Astrocyte (in vitro differentiated cells and primary cell): ENCODE measurements around the gene MYRIP. TPM values are rescaled to one million over a fixed set of nuclear protein-coding genes. Genes with fewer than 3 reads are reported as not detected.

ENCODE experiments used
- DNase-seq: peaks from one replicate; pipeline ENCODE4 v3.0.0-alpha.2; 2010; ENCODE audit warnings: low read depth
- FAIRE-seq: peaks from 2 replicates; lab custom pipeline; 2011; peaks lifted over from hg19 to GRCh38; lab: Jason Lieb, UNC
- H2AFZ ChIP-seq: 2 replicates; pipeline ENCODE4 v1.6.0; 2012; ENCODE audit warnings: low read depth, low read length, inconsistent platforms
- H3K27ac ChIP-seq: 2 replicates; pipeline ENCODE4 v1.5.1; 2011; ENCODE audit warnings: low read depth, low read length, inconsistent platforms
- H3K27me3 ChIP-seq: 2 replicates; pipeline ENCODE4 v1.6.0; 2011; ENCODE audit warnings: low read length, inconsistent platforms; ENCODE audit not compliant: insufficient read depth
- H3K36me3 ChIP-seq: 2 replicates; pipeline ENCODE4 v1.5.1; 2011; ENCODE audit warnings: low read length, inconsistent platforms; ENCODE audit not compliant: insufficient read depth
- H3K4me1 ChIP-seq: 2 replicates; pipeline ENCODE4 v1.5.1; 2011; ENCODE audit warnings: low read length, inconsistent platforms; ENCODE audit not compliant: insufficient read depth
- H3K4me2 ChIP-seq: 2 replicates; pipeline ENCODE4 v1.6.0; 2012; ENCODE audit warnings: low read length, inconsistent platforms
- H3K4me3 ChIP-seq: 2 replicates; pipeline ENCODE4 v1.5.1; 2011; ENCODE audit warnings: low read depth, mild to moderate bottlenecking, low read length, inconsistent platforms; ENCODE audit not compliant: insufficient read depth
- H3K79me2 ChIP-seq: 2 replicates; pipeline ENCODE4 v1.6.0; 2012; ENCODE audit warnings: mild to moderate bottlenecking, low read length, inconsistent platforms; ENCODE audit not compliant: insufficient read depth
- H3K9ac ChIP-seq: 2 replicates; pipeline ENCODE4 v1.6.0; 2012; ENCODE audit warnings: mild to moderate bottlenecking, low read length, inconsistent platforms
- H3K9me3 ChIP-seq: 2 replicates; pipeline ENCODE4 v1.5.1; 2012; ENCODE audit warnings: low read depth, mild to moderate bottlenecking, low read length, inconsistent platforms; ENCODE audit not compliant: insufficient read depth
- H4K20me1 ChIP-seq: 2 replicates; pipeline ENCODE4 v1.6.0; 2012; ENCODE audit warnings: low read length, inconsistent platforms; ENCODE audit not compliant: insufficient read depth
- H3K27ac Mint-ChIP-seq: one replicate; pipeline ENCODE4 v1.8.0; 2021; ENCODE audit warnings: mild to moderate bottlenecking, mixed read lengths; ENCODE audit not compliant: unreplicated experiment
- H3K27me3 Mint-ChIP-seq: one replicate; pipeline ENCODE4 v1.8.0; 2021; ENCODE audit warnings: low read depth, mixed read lengths; ENCODE audit not compliant: unreplicated experiment
- H3K36me3 Mint-ChIP-seq: one replicate; pipeline ENCODE4 v1.8.0; 2021; ENCODE audit warnings: low read depth, mixed read lengths; ENCODE audit not compliant: unreplicated experiment
- H3K4me1 Mint-ChIP-seq: one replicate; pipeline ENCODE4 v1.8.0; 2021; ENCODE audit warnings: low read depth, mixed read lengths; ENCODE audit not compliant: unreplicated experiment
- H3K4me3 Mint-ChIP-seq: one replicate; pipeline ENCODE4 v1.8.0; 2021; ENCODE audit warnings: mild to moderate bottlenecking, moderate library complexity, mixed read lengths; ENCODE audit not compliant: unreplicated experiment
- H3K9me3 Mint-ChIP-seq: one replicate; pipeline ENCODE4 v1.8.0; 2021; ENCODE audit warnings: mild to moderate bottlenecking, mixed read lengths; ENCODE audit not compliant: unreplicated experiment
- EZH2 ChIP-seq: IDR thresholded peaks from 2 replicates; pipeline ENCODE4 v1.6.1; 2012; ENCODE audit warnings: mild to moderate bottlenecking, low read length, inconsistent platforms; ENCODE audit not compliant: insufficient read depth
- total RNA-seq: library from RNA; stranded (reverse); gene quantifications from 2 replicates; pipeline ENCODE4 v1.2.1, GENCODE V29; 2021
- TF ChIP-seq, protein P1 (sequence below): IDR thresholded peaks from 2 replicates; pipeline ENCODE4 v1.5.1; 2011; ENCODE audit warnings: low read depth, mild to moderate bottlenecking, inconsistent platforms, low read length, moderate library complexity; ENCODE audit not compliant: insufficient read depth

MYRIP gene
- total RNA-seq, 1 donor from 2014 or later = 0.07 TPM

DNA sequence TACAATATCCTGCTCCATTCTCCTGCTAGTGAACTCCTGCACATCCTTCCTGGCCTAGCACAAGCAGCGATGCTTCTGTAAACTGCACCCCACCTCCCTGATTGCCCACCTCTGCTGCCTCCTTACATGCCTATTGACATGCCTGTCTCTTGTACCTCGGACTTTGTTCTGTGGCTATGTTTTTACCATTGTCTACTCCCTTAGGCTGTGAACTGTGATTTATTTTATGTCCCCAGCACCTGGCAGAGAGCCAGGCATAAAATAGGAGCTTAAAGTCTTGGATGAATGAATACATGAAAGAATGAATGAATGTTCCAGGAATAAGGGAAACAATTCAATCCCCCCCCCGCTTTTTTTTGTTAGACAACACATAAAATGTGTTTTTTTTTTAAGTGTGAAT is 210.0 kb downstream of the MYRIP start:
- no peak for FAIRE-seq
- no peak overlapping the region for H3K4me2 ChIP-seq
- no peak overlapping the region for H3K27ac ChIP-seq
- Mint-ChIP-seq H3K36me3 (no peaks in the 10 kb centered on the region), H3K9me3 (peaks cover 2% of the 10 kb centered on the region), H3K4me1 (no peaks in the 10 kb centered on the region), H3K4me3 (no peak overlapping the region), H3K27ac (no peak overlapping the region), H3K27me3 (peaks cover 9% of the 10 kb centered on the region)
- TF ChIP-seq, protein P1, sequence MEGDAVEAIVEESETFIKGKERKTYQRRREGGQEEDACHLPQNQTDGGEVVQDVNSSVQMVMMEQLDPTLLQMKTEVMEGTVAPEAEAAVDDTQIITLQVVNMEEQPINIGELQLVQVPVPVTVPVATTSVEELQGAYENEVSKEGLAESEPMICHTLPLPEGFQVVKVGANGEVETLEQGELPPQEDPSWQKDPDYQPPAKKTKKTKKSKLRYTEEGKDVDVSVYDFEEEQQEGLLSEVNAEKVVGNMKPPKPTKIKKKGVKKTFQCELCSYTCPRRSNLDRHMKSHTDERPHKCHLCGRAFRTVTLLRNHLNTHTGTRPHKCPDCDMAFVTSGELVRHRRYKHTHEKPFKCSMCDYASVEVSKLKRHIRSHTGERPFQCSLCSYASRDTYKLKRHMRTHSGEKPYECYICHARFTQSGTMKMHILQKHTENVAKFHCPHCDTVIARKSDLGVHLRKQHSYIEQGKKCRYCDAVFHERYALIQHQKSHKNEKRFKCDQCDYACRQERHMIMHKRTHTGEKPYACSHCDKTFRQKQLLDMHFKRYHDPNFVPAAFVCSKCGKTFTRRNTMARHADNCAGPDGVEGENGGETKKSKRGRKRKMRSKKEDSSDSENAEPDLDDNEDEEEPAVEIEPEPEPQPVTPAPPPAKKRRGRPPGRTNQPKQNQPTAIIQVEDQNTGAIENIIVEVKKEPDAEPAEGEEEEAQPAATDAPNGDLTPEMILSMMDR = no peak
- no peak for TF ChIP-seq EZH2
- no peak for DNase-seq
- H3K4me3 ChIP-seq = no peak overlapping the region
- H3K9ac ChIP-seq = no peak overlapping the region
- H3K36me3 ChIP-seq = no peaks in the 10 kb centered on the region
- no peaks in the 10 kb centered on the region for H3K4me1 ChIP-seq
- no peak overlapping the region for H2AFZ ChIP-seq
- no peaks in the 10 kb centered on the region for H3K9me3 ChIP-seq
- H4K20me1 ChIP-seq = no peaks in the 10 kb centered on the region
- no peaks in the 10 kb centered on the region for H3K79me2 ChIP-seq
- H3K27me3 ChIP-seq = no peaks in the 10 kb centered on the region

DNA sequence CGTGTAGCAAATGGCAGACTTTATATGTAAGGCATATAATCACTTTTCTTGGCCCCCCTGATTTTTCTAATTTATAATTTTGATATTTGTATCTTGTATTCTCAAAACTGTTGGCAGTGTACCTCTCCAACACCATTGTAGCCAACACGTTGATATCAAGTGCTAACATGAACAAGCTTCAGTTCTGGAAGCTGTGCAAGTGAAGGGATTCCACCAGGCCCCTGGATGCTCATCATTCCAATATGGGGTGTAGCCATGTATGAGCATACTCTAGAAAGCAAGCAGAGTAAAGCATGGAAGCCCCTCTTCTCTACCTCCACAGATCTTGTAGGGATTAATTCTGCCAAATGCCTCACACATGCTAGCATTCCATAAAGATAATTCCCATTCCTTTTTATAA is 211.3 kb downstream of the MYRIP start:
- FAIRE-seq = no peak

DNA sequence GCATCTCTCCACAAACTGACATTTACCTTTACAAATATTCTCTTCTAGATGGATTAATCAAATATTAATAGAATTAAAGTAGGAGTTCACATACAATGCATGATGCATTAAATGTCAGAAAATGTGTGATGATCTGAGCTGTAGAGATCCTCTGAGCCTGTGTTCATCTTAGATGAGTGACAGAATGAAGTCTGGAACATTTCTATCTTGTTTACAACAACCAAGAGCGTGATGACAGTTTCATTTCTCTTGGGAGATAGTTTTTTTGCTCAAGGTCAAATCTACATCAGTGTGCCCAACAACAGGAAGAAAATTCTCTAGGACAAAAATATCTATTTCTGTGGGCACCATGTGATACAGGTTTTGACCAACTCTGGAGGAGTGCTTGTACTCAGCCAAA is 211.9 kb downstream of the MYRIP start:
- no peaks in the 10 kb centered on the region for H3K4me1 ChIP-seq
- H2AFZ ChIP-seq = no peak overlapping the region
- no peaks in the 10 kb centered on the region for H4K20me1 ChIP-seq
- Mint-ChIP-seq H3K27ac (no peak overlapping the region), H3K9me3 (peaks cover 10% of the 10 kb centered on the region), H3K36me3 (no peaks in the 10 kb centered on the region), H3K4me1 (no peaks in the 10 kb centered on the region), H3K4me3 (no peak overlapping the region), H3K27me3 (peaks cover 4% of the 10 kb centered on the region)
- TF ChIP-seq, protein P1 = no peak
- TF ChIP-seq EZH2 = no peak
- H3K27me3 ChIP-seq = no peaks in the 10 kb centered on the region
- no peaks in the 10 kb centered on the region for H3K9me3 ChIP-seq
- H3K4me2 ChIP-seq = no peak overlapping the region
- H3K79me2 ChIP-seq = no peaks in the 10 kb centered on the region
- H3K36me3 ChIP-seq = no peaks in the 10 kb centered on the region
- H3K27ac ChIP-seq = no peak overlapping the region
- H3K4me3 ChIP-seq = no peak overlapping the region
- FAIRE-seq (no peak), DNase-seq (no peak)
- H3K9ac ChIP-seq = no peak overlapping the region

More for the DNA sequence above, 211.3 kb downstream of the MYRIP start:
- H2AFZ ChIP-seq = no peak overlapping the region
- H3K4me3 ChIP-seq = no peak overlapping the region
- TF ChIP-seq EZH2 = no peak
- TF ChIP-seq, protein P1 = no peak
- H3K4me2 ChIP-seq = no peak overlapping the region
- H3K79me2 ChIP-seq = no peaks in the 10 kb centered on the region
- peaks cover 6% of the 10 kb centered on the region for H3K9me3 Mint-ChIP-seq
- no peak overlapping the region for H3K9ac ChIP-seq
- no peaks in the 10 kb centered on the region for H4K20me1 ChIP-seq
- H3K27me3 ChIP-seq = no peaks in the 10 kb centered on the region
- no peak overlapping the region for H3K4me3 Mint-ChIP-seq
- H3K36me3 Mint-ChIP-seq = no peaks in the 10 kb centered on the region
- no peaks in the 10 kb centered on the region for H3K36me3 ChIP-seq
- no peak overlapping the region for H3K27ac Mint-ChIP-seq
- H3K4me1 ChIP-seq = no peaks in the 10 kb centered on the region
- DNase-seq = no peak
- H3K27me3 Mint-ChIP-seq = peaks cover 9% of the 10 kb centered on the region
- H3K4me1 Mint-ChIP-seq = no peaks in the 10 kb centered on the region
- H3K9me3 ChIP-seq = no peaks in the 10 kb centered on the region
- no peak overlapping the region for H3K27ac ChIP-seq
